A673 (cell line): ENCODE measurements around the gene F8.
A peak's percentile ranks its signal among the peaks of the same experiment; 100 is the strongest.

ENCODE experiments used
- EZH2 ChIP-seq: fragments of 200-600 bp; sonication (generic); IDR thresholded peaks from 2 replicates; pipeline ENCODE4 v1.6.1; 2017; ENCODE audit warnings: borderline replicate concordance, low read depth, mild to moderate bottlenecking, mixed read lengths, antibody characterized with exemption, low read length; ENCODE audit not compliant: poor library complexity, severe bottlenecking
- TF ChIP-seq, protein P1 (sequence below): fragments of 300-800, 200-600 bp; sonication (generic); conservative IDR thresholded peaks from 2 replicates; pipeline ENCODE4 v1.5.1; 2017; ENCODE audit warnings: low read depth, mild to moderate bottlenecking, antibody characterized with exemption, low read length, moderate library complexity, mixed read lengths

DNA sequence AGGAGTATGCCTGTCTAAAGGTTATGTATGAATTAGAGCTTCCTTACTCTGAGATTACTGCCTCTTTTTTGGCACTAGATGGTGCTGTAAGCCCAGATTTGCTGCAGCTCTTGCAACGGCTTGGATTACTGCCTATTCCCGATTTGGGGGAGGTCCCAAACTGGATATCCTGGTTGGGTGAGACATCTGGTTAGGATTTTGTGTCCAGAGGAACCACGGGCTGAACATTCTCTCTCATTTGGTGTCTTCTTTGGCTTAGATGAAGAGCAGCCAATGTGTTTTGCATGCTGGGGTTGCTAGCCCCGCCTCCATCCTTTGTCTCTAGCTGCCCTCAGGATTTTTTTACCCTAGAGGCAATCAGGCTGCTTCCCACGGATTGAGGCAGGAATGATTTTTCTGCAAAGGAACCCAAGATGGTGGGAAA, 104.5 kb downstream of the F8 start:
- TF ChIP-seq, protein P1, sequence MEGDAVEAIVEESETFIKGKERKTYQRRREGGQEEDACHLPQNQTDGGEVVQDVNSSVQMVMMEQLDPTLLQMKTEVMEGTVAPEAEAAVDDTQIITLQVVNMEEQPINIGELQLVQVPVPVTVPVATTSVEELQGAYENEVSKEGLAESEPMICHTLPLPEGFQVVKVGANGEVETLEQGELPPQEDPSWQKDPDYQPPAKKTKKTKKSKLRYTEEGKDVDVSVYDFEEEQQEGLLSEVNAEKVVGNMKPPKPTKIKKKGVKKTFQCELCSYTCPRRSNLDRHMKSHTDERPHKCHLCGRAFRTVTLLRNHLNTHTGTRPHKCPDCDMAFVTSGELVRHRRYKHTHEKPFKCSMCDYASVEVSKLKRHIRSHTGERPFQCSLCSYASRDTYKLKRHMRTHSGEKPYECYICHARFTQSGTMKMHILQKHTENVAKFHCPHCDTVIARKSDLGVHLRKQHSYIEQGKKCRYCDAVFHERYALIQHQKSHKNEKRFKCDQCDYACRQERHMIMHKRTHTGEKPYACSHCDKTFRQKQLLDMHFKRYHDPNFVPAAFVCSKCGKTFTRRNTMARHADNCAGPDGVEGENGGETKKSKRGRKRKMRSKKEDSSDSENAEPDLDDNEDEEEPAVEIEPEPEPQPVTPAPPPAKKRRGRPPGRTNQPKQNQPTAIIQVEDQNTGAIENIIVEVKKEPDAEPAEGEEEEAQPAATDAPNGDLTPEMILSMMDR: peak; percentile 81
- no peak for TF ChIP-seq EZH2
